H1 (cell line): Measurements from ENCODE around the gene SLU7. TPM values are rescaled to one million over a fixed set of nuclear protein-coding genes. Genes with fewer than 3 reads are reported as not detected.
A peak's percentile ranks its signal among the peaks of the same experiment; 100 is the strongest.

Source experiments
- ASH2L ChIP-seq: fragments of 200-600, 300-600 bp; sonication (generic); IDR thresholded peaks from one replicate; pipeline ENCODE4 v1.7.1; 2017; ENCODE audit warnings: low read length
- CBX5 ChIP-seq: fragments of 300-800, 300-1000 bp; sonication (generic); IDR thresholded peaks from 2 replicates; pipeline ENCODE4 v1.7.1; 2016; ENCODE audit warnings: antibody characterized with exemption, low read length, low read depth
- CHD7 ChIP-seq: fragments of 300-600 bp; sonication (generic); IDR thresholded peaks from 2 replicates; pipeline ENCODE4 v1.7.1; 2012; ENCODE audit warnings: low read length, moderate library complexity, mild to moderate bottlenecking, inconsistent platforms; ENCODE audit not compliant: insufficient replicate concordance
- EGR1 ChIP-seq: IDR thresholded peaks from 2 replicates; pipeline ENCODE4 v1.6.1; 2011; ENCODE audit warnings: low read depth, low read length, borderline replicate concordance
- EP300 ChIP-seq, 2 experiments: IDR thresholded peaks; 1 replicate in 1 of 2; 2 replicates in 1 of 2; pipeline ENCODE4 v1.6.1; 2011 to 2012; ENCODE audit warnings: low read depth in 2 of 2, low read length in 2 of 2, mild to moderate bottlenecking in 2 of 2, borderline replicate concordance in 1 of 2, inconsistent platforms in 1 of 2, moderate library complexity in 1 of 2
- JUND ChIP-seq: IDR thresholded peaks from 2 replicates; pipeline ENCODE4 v1.6.1; 2011; ENCODE audit warnings: mild to moderate bottlenecking, improper control_type of control experiment, low read length
- POU5F1 ChIP-seq: IDR thresholded peaks from 2 replicates; pipeline ENCODE4 v1.6.1; 2011; ENCODE audit warnings: low read depth, mild to moderate bottlenecking, low read length, moderate library complexity
- RBBP5 ChIP-seq: IDR thresholded peaks from 2 replicates; pipeline ENCODE4 v1.7.1; 2012; ENCODE audit warnings: low read depth, mild to moderate bottlenecking, inconsistent platforms, low read length, moderate library complexity, borderline replicate concordance
- SIX5 ChIP-seq: IDR thresholded peaks from 2 replicates; pipeline ENCODE4 v1.6.1; 2011; ENCODE audit warnings: mild to moderate bottlenecking, low read depth, low read length
- polyA plus RNA-seq, 7 experiments: library from polyadenylated mRNA; depleted of rRNA in 3 of 7; stranded (reverse) in 5 of 7; unstranded in 2 of 7; fragments of >200 nt in 5 of 7; fragments of 200-250 nt in 2 of 7; gene quantifications; 1 replicate in 5 of 7; 2 replicates in 1 of 7; 4 replicates in 1 of 7; pipeline versions ENCODE4 v1.2.1 to v1.2.3, GENCODE V29; 2011 to 2013; ENCODE audit warnings: missing spikeins in 2 of 7, mixed read lengths in 2 of 7
- total RNA-seq: library from RNA; stranded (reverse); fragmentation: NEBNext Ultra II Directional; extraction: Animal tissue kit (Norgen Biotek cat#: 25700); gene quantifications from 2 replicates; pipeline ENCODE4 v1.2.1, GENCODE V29; 2021

Gene SLU7
- total and polyA plus RNA-seq, 2 of the 8 experiments (the other 6 are each of a cell fraction or from before 2014, with no cell fraction given), result 6.0 to 34.1 TPM

GRCh38 chr5:160418561-160419457 lies at the start of gene SLU7 (continued):
- TF ChIP-seq EP300 (IDR thresholded peaks at IDR 0.05; ENCODE audit: borderline replicate concordance in 1 of 2, low read depth in 2 of 2, low read length in 2 of 2) (no peak), POU5F1 (no peak), RBBP5 (no peak; the same call in 1 of the 2 replicates), EGR1 (peak; percentile 86), SIX5 (no peak), CBX5 (no peak), JUND (peak; percentile 19; the same call in 1 of the 2 replicates), ASH2L (peak; percentile 80), CHD7 (no peak)
